Endothelial cell (in vitro differentiated cells): ENCODE data around the gene TAF3. TPM values are rescaled to one million over a fixed set of nuclear protein-coding genes. Genes with fewer than 3 reads are reported as not detected.

ENCODE experiments used
- DNase-seq: peaks from one replicate; pipeline ENCODE4 v3.0.0; 2021; ENCODE audit warnings: low spot score
- H3K27ac Mint-ChIP-seq: one replicate; pipeline ENCODE4 v1.8.0; 2021; ENCODE audit warnings: mixed read lengths, inconsistent platforms; ENCODE audit not compliant: unreplicated experiment
- H3K27me3 Mint-ChIP-seq: one replicate; pipeline ENCODE4 v1.8.0; 2021; ENCODE audit warnings: mild to moderate bottlenecking, moderate library complexity, mixed read lengths, inconsistent platforms; ENCODE audit not compliant: unreplicated experiment
- H3K36me3 Mint-ChIP-seq: one replicate; pipeline ENCODE4 v1.8.0; 2021; ENCODE audit warnings: mild to moderate bottlenecking, low read depth, mixed read lengths, inconsistent platforms; ENCODE audit not compliant: unreplicated experiment
- H3K4me1 Mint-ChIP-seq: one replicate; pipeline ENCODE4 v1.8.0; 2021; ENCODE audit warnings: mild to moderate bottlenecking, mixed read lengths, inconsistent platforms; ENCODE audit not compliant: unreplicated experiment
- H3K4me3 Mint-ChIP-seq: one replicate; pipeline ENCODE4 v1.8.0; 2021; ENCODE audit warnings: mild to moderate bottlenecking, mixed read lengths, inconsistent platforms; ENCODE audit not compliant: unreplicated experiment
- H3K9me3 Mint-ChIP-seq: one replicate; pipeline ENCODE4 v1.8.0; 2021; ENCODE audit warnings: mixed read lengths, inconsistent platforms; ENCODE audit not compliant: unreplicated experiment
- total RNA-seq: library from RNA; stranded (reverse); fragmentation: NEBNext Ultra II Directional; extraction: Animal tissue kit (Norgen Biotek cat#: 25700); gene quantifications from one replicate; pipeline ENCODE4 v1.2.1, GENCODE V29; 2021; ENCODE audit not compliant: unreplicated experiment
- TF ChIP-seq, protein P1 (sequence below): fragments of 200-600 bp; sonication (generic); IDR thresholded peaks from one replicate; pipeline ENCODE4 v1.5.0; 2021; ENCODE audit warnings: antibody characterized with exemption; ENCODE audit not compliant: unreplicated experiment

Gene TAF3
- total RNA-seq, 1 donor from 2014 or later: 12.4 TPM

DNA sequence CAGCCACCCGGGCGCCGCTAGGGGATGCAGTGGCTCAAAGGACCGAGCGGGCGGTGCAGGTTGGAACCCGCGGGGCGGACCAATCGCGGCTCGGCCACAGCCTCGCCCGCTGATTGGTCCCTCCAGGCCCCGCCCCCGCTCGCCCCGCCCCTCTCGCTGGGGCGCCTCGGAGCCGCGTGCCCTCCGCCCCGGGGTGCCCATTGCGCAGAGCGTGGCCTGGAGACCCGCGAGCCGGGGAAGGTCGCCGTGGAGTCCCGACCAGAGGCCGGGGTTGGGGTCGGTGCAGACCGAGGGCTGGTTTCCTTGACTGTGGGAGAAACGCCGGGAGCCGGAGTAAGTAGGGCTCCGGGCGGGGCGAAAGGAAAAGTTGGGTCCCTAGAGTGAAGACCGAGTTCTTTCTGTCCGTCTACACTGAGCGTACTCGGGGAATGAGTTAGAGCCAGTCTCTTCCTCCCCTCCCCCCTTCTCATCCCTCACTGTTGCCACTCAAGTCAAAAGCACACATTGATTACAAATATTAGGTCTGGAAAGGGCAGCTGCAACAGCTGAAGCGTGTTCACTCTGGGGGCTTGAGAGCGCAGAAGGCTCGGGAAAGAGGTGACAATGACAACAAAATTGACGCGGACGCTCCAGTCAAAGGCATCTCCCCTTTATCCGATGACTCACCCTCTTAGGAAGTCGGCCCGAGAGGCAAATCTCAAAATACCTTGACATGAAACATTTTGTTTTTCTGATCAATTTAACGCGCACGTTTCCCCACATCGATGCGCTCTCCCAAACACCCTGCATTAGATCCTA lies 235.3 kb downstream of the TAF3 start:
- TF ChIP-seq, protein P1, sequence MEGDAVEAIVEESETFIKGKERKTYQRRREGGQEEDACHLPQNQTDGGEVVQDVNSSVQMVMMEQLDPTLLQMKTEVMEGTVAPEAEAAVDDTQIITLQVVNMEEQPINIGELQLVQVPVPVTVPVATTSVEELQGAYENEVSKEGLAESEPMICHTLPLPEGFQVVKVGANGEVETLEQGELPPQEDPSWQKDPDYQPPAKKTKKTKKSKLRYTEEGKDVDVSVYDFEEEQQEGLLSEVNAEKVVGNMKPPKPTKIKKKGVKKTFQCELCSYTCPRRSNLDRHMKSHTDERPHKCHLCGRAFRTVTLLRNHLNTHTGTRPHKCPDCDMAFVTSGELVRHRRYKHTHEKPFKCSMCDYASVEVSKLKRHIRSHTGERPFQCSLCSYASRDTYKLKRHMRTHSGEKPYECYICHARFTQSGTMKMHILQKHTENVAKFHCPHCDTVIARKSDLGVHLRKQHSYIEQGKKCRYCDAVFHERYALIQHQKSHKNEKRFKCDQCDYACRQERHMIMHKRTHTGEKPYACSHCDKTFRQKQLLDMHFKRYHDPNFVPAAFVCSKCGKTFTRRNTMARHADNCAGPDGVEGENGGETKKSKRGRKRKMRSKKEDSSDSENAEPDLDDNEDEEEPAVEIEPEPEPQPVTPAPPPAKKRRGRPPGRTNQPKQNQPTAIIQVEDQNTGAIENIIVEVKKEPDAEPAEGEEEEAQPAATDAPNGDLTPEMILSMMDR: peak; percentile 91
- peak overlapping the region; percentile 79 for H3K27ac Mint-ChIP-seq
- H3K36me3 Mint-ChIP-seq: peaks cover 18% of the 10 kb centered on the region
- no peaks in the 10 kb centered on the region for H3K9me3 Mint-ChIP-seq
- peaks cover 32% of the 10 kb centered on the region for H3K4me1 Mint-ChIP-seq
- H3K27me3 Mint-ChIP-seq: peaks cover 27% of the 10 kb centered on the region
- H3K4me3 Mint-ChIP-seq: peak overlapping the region; percentile 94
- peak; percentile 97 for DNase-seq

DNA sequence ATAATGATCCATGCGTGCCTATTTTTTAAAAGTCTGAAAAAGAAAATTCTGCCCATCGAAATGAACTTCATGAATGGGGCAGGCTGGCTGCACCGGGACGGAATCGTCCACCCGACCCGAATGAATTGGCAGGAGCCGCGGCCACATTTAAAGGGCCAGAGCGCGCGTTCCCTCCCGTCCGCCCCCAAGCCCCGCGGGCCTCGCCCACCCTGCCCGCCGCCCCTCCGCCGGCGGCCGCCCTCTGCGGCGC lies 235.9 kb downstream of the TAF3 start:
- peaks cover 26% of the 10 kb centered on the region for H3K27me3 Mint-ChIP-seq
- peaks cover 23% of the 10 kb centered on the region for H3K36me3 Mint-ChIP-seq

DNA sequence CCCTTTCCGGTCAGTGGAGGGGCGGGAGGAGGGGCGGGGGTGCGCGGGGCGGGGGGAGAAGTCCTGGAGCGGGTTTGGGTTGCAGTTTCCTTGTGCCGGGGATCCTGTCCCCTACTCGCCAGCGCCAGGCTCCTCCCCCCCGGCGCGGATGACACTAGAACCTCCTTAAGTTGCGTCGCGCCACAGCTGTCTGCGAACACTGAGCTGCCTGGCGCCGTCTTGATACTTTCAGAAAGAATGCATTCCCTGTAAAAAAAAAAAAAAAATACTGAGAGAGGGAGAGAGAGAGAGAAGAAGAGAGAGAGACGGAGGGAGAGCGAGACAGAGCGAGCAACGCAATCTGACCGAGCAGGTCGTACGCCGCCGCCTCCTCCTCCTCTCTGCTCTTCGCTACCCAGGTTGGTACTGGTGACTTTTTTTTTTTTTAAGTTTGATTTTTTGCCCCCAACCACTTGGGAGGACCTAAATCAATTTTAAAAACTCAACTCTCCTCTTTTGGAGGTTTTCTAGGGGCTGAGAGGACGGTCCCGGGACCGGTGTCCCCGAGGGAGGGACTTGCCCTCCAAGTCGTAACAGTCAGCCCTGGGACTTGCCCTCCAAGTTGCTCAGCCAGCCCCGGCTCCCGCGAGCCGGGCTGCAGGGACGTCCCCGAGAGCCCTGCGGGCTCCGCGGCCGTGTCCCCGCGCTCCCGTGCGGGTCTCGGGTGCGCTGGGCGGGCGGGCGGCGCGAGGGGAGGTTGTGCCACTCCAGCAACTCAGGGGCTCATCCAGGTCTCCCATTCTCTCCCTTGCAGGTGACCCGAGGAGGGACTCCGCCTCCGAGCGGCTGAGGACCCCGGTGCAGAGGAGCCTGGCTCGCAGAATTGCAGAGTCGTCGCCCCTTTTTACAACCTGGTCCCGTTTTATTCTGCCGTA lies 236.4 kb downstream of the TAF3 start, which contains the start of gene GATA3:
GATA3 (plus strand) TSS at position 195 of the 914 bp plus-strand sequence. CDS start 968 bp downstream, outside the sequence.
- peak; percentile 82 for DNase-seq
- Mint-ChIP-seq H3K4me1 (peaks cover 36% of the 10 kb centered on the region), H3K9me3 (no peaks in the 10 kb centered on the region), H3K4me3 (peak within 1 kb of the TSS; percentile 98), H3K27me3 (peaks cover 27% of the 10 kb centered on the region), H3K36me3 (peaks cover 29% of the 10 kb centered on the region), H3K27ac (peak within 1 kb of the TSS; percentile 86)
- TF ChIP-seq, protein P1: no peak

More for the DNA sequence above, 235.9 kb downstream of the TAF3 start:
- Mint-ChIP-seq H3K27ac (peak overlapping the region; percentile 79), H3K4me3 (peak overlapping the region; percentile 94), H3K4me1 (peaks cover 31% of the 10 kb centered on the region), H3K9me3 (no peaks in the 10 kb centered on the region)
- no peak for DNase-seq
- TF ChIP-seq, protein P1: no peak

DNA sequence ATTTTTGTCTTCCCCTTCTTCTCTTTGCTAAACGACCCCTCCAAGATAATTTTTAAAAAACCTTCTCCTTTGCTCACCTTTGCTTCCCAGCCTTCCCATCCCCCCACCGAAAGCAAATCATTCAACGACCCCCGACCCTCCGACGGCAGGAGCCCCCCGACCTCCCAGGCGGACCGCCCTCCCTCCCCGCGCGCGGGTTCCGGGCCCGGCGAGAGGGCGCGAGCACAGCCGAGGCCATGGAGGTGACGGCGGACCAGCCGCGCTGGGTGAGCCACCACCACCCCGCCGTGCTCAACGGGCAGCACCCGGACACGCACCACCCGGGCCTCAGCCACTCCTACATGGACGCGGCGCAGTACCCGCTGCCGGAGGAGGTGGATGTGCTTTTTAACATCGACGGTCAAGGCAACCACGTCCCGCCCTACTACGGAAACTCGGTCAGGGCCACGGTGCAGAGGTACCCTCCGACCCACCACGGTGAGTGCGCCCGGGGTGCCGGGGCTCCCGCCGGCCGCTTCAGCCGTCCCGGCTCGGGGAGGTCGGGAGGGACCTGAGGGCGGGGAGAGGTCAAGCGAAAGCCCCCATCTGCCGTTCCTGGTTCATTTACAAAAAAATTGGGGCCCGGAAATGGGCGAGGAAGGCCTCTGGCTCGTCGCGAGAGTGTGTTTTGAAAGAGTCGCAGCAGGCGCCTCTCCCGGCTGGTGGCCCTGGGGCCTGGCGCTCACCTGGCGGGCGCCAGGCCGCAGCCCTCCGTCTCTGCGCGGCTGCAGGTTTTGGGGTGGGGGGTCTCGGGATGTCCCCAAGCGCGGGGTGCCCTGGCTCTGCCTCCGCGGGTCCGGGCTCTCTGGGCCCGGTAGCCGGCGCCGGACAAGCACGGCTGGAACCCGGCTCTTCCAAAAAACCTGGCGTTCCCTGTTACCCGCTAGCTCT lies 237.4 kb downstream of the TAF3 start:
- no peak for DNase-seq
- Mint-ChIP-seq H3K27me3 (peaks cover 34% of the 10 kb centered on the region), H3K4me3 (peak overlapping the region; percentile 98), H3K9me3 (no peaks in the 10 kb centered on the region), H3K4me1 (peaks cover 45% of the 10 kb centered on the region), H3K27ac (peak overlapping the region; percentile 86), H3K36me3 (peaks cover 38% of the 10 kb centered on the region)
- TF ChIP-seq, protein P1: no peak
